ENCODE measurements around the gene GOLGA5.
"Not testable (repeated sequence)": the region's sequence is repeated elsewhere in the genome, so short reads cannot be mapped to it uniquely, and the experiment has no call there.

The GOLGA5 gene

GRCh38 chr14:92801917-92802316 is 7.8 kb downstream of the GOLGA5 start:
- Histone ChIP-seq H3K36me3 (ENCODE audit: insufficient read depth) (no peaks in the 10 kb centered on the region), H3K79me2 (ENCODE audit: insufficient read depth, low read depth) (peaks cover 5% of the 10 kb centered on the region; the same call in 1 of the 2 replicates), H3K27me3 (ENCODE audit: insufficient read depth, low read depth) (no peaks in the 10 kb centered on the region), H3K4me1 (ENCODE audit: low read depth, poor library complexity, severe bottlenecking) (no peaks in the 10 kb centered on the region), H3K4me3 (IDR thresholded peaks at IDR 0.05; ENCODE audit: insufficient read depth, low read depth, low read length) (no peak overlapping the region), H3K4me2 (no peak overlapping the region), H4K20me1 (ENCODE audit: insufficient read depth) (no peaks in the 10 kb centered on the region), H2AFZ (ENCODE audit: low read depth) (no peak overlapping the region), H3K9ac (no peak overlapping the region), H3K27ac (no peak overlapping the region)
- TF ChIP-seq, protein P1, sequence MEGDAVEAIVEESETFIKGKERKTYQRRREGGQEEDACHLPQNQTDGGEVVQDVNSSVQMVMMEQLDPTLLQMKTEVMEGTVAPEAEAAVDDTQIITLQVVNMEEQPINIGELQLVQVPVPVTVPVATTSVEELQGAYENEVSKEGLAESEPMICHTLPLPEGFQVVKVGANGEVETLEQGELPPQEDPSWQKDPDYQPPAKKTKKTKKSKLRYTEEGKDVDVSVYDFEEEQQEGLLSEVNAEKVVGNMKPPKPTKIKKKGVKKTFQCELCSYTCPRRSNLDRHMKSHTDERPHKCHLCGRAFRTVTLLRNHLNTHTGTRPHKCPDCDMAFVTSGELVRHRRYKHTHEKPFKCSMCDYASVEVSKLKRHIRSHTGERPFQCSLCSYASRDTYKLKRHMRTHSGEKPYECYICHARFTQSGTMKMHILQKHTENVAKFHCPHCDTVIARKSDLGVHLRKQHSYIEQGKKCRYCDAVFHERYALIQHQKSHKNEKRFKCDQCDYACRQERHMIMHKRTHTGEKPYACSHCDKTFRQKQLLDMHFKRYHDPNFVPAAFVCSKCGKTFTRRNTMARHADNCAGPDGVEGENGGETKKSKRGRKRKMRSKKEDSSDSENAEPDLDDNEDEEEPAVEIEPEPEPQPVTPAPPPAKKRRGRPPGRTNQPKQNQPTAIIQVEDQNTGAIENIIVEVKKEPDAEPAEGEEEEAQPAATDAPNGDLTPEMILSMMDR (conservative IDR thresholded peaks at IDR 0.05; ENCODE audit: low read depth, low read length), result no peak

DNA sequence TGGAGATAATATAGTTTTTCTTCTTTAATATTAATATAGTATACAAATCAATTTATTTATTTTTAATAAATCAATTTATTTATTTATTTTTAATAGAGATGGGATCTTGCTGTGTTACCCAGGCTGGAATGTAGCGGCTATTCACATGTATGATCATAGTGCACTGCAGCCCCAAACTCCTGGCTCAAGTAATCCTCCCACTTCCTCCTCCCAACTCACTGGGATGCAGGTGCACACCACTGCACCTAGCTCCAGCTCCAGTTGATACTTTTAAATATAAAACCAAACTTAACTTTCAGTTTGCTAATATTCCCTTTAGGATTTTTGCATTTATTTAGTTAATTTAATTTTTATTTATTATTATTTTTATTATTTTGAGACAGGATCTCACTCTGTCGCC is 8.6 kb downstream of the GOLGA5 start:
- H3K79me2 ChIP-seq (ENCODE audit: insufficient read depth, low read depth), result peaks cover 5% of the 10 kb centered on the region; the same call in 1 of the 2 replicates
- H3K36me3 ChIP-seq (ENCODE audit: insufficient read depth), result no peaks in the 10 kb centered on the region
- no peak overlapping the region for H3K4me2 ChIP-seq

GRCh38 chr14:92813201-92813600 is 19.1 kb downstream of the GOLGA5 start:
- Histone ChIP-seq H3K27ac (no peak overlapping the region), H3K4me1 (ENCODE audit: low read depth, poor library complexity, severe bottlenecking) (no peaks in the 10 kb centered on the region), H3K9ac (no peak overlapping the region)

More for the DNA sequence above, 8.6 kb downstream of the GOLGA5 start:
- no peaks in the 10 kb centered on the region for H3K27me3 ChIP-seq (ENCODE audit: insufficient read depth, low read depth)
- no peaks in the 10 kb centered on the region for H3K4me1 ChIP-seq (ENCODE audit: low read depth, poor library complexity, severe bottlenecking)
- H2AFZ ChIP-seq (ENCODE audit: low read depth), result no peak overlapping the region
- H3K4me3 ChIP-seq (IDR thresholded peaks at IDR 0.05; ENCODE audit: insufficient read depth, low read depth, low read length), result no peak overlapping the region
- TF ChIP-seq, protein P1 (conservative IDR thresholded peaks at IDR 0.05; ENCODE audit: low read depth, low read length), result no peak
- H4K20me1 ChIP-seq (ENCODE audit: insufficient read depth), result no peaks in the 10 kb centered on the region
- H3K27ac ChIP-seq, result no peak overlapping the region
- H3K9ac ChIP-seq, result no peak overlapping the region

GRCh38 chr14:92819011-92819597 is 25.0 kb downstream of the GOLGA5 start:
- Histone ChIP-seq H3K4me2 (no peak overlapping the region), H3K4me3 (IDR thresholded peaks at IDR 0.05; ENCODE audit: insufficient read depth, low read depth, low read length) (no peak overlapping the region), H3K27me3 (ENCODE audit: insufficient read depth, low read depth) (no peaks in the 10 kb centered on the region), H2AFZ (ENCODE audit: low read depth) (no peak overlapping the region), H3K79me2 (ENCODE audit: insufficient read depth, low read depth) (no peaks in the 10 kb centered on the region), H3K4me1 (ENCODE audit: low read depth, poor library complexity, severe bottlenecking) (no peaks in the 10 kb centered on the region), H4K20me1 (ENCODE audit: insufficient read depth) (no peaks in the 10 kb centered on the region), H3K9ac (no peak overlapping the region), H3K36me3 (ENCODE audit: insufficient read depth) (no peaks in the 10 kb centered on the region; the same call in 1 of the 2 replicates), H3K27ac (no peak overlapping the region)
- TF ChIP-seq, protein P1 (conservative IDR thresholded peaks at IDR 0.05; ENCODE audit: low read depth, low read length), result no peak

More at GRCh38 chr14:92813201-92813600, 19.1 kb downstream of the GOLGA5 start:
- Histone ChIP-seq H3K79me2 (ENCODE audit: insufficient read depth, low read depth) (no peaks in the 10 kb centered on the region), H4K20me1 (ENCODE audit: insufficient read depth) (no peaks in the 10 kb centered on the region), H2AFZ (ENCODE audit: low read depth) (no peak overlapping the region), H3K4me2 (no peak overlapping the region), H3K36me3 (ENCODE audit: insufficient read depth) (no peaks in the 10 kb centered on the region), H3K4me3 (IDR thresholded peaks at IDR 0.05; ENCODE audit: insufficient read depth, low read depth, low read length) (no peak overlapping the region), H3K27me3 (ENCODE audit: insufficient read depth, low read depth) (no peaks in the 10 kb centered on the region)
- TF ChIP-seq, protein P1 (conservative IDR thresholded peaks at IDR 0.05; ENCODE audit: low read depth, low read length), result no peak

DNA sequence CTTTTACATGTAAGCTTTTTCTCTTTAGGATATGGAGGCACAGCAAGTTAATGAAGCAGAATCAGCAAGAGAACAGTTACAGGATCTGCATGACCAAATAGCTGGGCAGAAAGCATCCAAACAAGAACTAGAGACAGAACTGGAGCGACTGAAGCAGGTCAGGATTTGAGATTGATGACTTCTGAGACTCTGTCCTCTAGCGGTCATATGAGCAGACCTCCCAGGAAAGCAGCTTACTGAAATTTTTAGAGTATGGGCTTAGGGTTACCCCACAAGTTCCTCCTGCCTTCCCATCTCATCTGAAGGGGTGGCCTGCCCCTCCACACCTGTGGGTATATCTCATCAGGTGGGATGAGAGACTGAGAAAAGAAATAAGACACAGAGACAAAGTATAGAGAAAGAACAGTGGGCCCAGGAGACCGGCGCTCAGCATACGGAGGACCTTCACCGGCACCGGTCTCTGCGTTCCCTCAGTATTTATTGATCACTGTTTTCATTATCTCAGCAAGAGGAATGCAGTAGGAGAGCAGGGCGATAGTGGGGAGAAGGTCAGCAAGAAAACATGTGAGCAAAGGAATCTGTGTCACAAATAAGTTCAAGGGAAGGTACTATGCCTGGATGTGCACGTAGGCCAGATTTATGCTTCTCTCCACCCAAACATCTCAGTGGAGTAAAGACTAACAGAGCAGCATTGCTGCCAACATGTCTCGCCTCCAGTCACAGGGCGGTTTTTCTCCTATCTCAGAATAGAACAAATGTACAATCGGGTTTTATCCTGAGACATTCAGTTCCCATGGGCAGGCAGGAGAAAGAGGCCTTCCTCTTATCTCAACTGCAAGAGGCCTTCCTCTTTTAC is 25.8 kb downstream of the GOLGA5 start:
- H3K4me3 ChIP-seq (IDR thresholded peaks at IDR 0.05; ENCODE audit: insufficient read depth, low read depth, low read length); H3K4me2 ChIP-seq; H2AFZ ChIP-seq (ENCODE audit: low read depth); H3K4me1 ChIP-seq (ENCODE audit: low read depth, poor library complexity, severe bottlenecking); H3K9ac ChIP-seq; H3K27ac ChIP-seq; H3K36me3 ChIP-seq (ENCODE audit: insufficient read depth); H3K27me3 ChIP-seq (ENCODE audit: insufficient read depth, low read depth); H3K79me2 ChIP-seq (ENCODE audit: insufficient read depth, low read depth); H4K20me1 ChIP-seq (ENCODE audit: insufficient read depth): not testable (repeated sequence)

GRCh38 chr14:92820536-92820840 is 26.4 kb downstream of the GOLGA5 start:
- H3K4me2 ChIP-seq; H3K27ac ChIP-seq; H3K9ac ChIP-seq; H3K79me2 ChIP-seq (ENCODE audit: insufficient read depth, low read depth); H2AFZ ChIP-seq (ENCODE audit: low read depth); H3K4me1 ChIP-seq (ENCODE audit: low read depth, poor library complexity, severe bottlenecking); H3K36me3 ChIP-seq (ENCODE audit: insufficient read depth); H3K27me3 ChIP-seq (ENCODE audit: insufficient read depth, low read depth); H3K4me3 ChIP-seq (IDR thresholded peaks at IDR 0.05; ENCODE audit: insufficient read depth, low read depth, low read length); H4K20me1 ChIP-seq (ENCODE audit: insufficient read depth): not testable (repeated sequence)
